Hepatocyte (in vitro differentiated cells): ENCODE data around the gene PIK3R6.

Experiments used
- CTCF ChIP-seq: fragments of 200-600 bp; sonication (generic); IDR thresholded peaks from 2 replicates; pipeline ENCODE4 v1.5.1; 2016; ENCODE audit warnings: antibody characterized with exemption, mild to moderate bottlenecking; ENCODE audit not compliant: poor library complexity
- EZH2 ChIP-seq: fragments of 200-600 bp; sonication (generic); IDR thresholded peaks from 2 replicates; pipeline ENCODE4 v1.6.1; 2016; ENCODE audit warnings: antibody characterized with exemption, mild to moderate bottlenecking, borderline replicate concordance
- EZH2phosphoT487 ChIP-seq: fragments of 200-600 bp; sonication (generic); IDR thresholded peaks from one replicate; pipeline ENCODE4 v1.6.1; 2018; ENCODE audit warnings: antibody characterized with exemption, mild to moderate bottlenecking, low read depth, moderate library complexity; ENCODE audit not compliant: unreplicated experiment, severe bottlenecking

GRCh38 chr17:8828517-8828875, 39.0 kb downstream of the PIK3R6 start:
- TF ChIP-seq CTCF = no peak
- no peak for TF ChIP-seq EZH2
- TF ChIP-seq EZH2phosphoT487 = no peak
